Glutamatergic neuron (in vitro differentiated cells): ENCODE results near the gene AUTS2. TPM values are rescaled to one million over a fixed set of nuclear protein-coding genes. Genes with fewer than 3 reads are reported as not detected.

Experiments used
- DNase-seq: peaks from one replicate; pipeline ENCODE4 v3.0.0; 2022
- H3K27ac Mint-ChIP-seq: one replicate; pipeline ENCODE4 v1.8.0; 2020; ENCODE audit warnings: mild to moderate bottlenecking, mixed read lengths, inconsistent platforms; ENCODE audit not compliant: unreplicated experiment
- H3K27me3 Mint-ChIP-seq: one replicate; pipeline ENCODE4 v1.8.0; 2020; ENCODE audit warnings: mild to moderate bottlenecking, moderate library complexity, mixed read lengths, inconsistent platforms; ENCODE audit not compliant: unreplicated experiment
- H3K36me3 Mint-ChIP-seq: one replicate; pipeline ENCODE4 v1.8.0; 2020; ENCODE audit warnings: mild to moderate bottlenecking, mixed read lengths, inconsistent platforms; ENCODE audit not compliant: unreplicated experiment
- H3K4me1 Mint-ChIP-seq: one replicate; pipeline ENCODE4 v1.8.0; 2020; ENCODE audit warnings: mild to moderate bottlenecking, low read depth, mixed read lengths, inconsistent platforms; ENCODE audit not compliant: unreplicated experiment
- H3K4me3 Mint-ChIP-seq: one replicate; pipeline ENCODE4 v1.8.0; 2020; ENCODE audit warnings: mild to moderate bottlenecking, mixed read lengths, inconsistent platforms; ENCODE audit not compliant: unreplicated experiment
- H3K9me3 Mint-ChIP-seq: one replicate; pipeline ENCODE4 v1.8.0; 2020; ENCODE audit warnings: mild to moderate bottlenecking, moderate library complexity, mixed read lengths, inconsistent platforms; ENCODE audit not compliant: unreplicated experiment
- total RNA-seq: library from RNA; stranded (reverse); fragmentation: NEBNext Ultra II Directional; extraction: Animal tissue kit (Norgen Biotek cat#: 25700); gene quantifications from one replicate; pipeline ENCODE4 v1.2.1, GENCODE V29; 2021; ENCODE audit not compliant: unreplicated experiment
- TF ChIP-seq, protein P1 (sequence below): fragments of 200-600 bp; sonication (generic); IDR thresholded peaks from one replicate; pipeline ENCODE4 v1.5.0; 2021; ENCODE audit not compliant: partially characterized antibody, unreplicated experiment

Gene AUTS2
- total RNA-seq, 1 donor from 2014 or later, result 300 TPM

DNA sequence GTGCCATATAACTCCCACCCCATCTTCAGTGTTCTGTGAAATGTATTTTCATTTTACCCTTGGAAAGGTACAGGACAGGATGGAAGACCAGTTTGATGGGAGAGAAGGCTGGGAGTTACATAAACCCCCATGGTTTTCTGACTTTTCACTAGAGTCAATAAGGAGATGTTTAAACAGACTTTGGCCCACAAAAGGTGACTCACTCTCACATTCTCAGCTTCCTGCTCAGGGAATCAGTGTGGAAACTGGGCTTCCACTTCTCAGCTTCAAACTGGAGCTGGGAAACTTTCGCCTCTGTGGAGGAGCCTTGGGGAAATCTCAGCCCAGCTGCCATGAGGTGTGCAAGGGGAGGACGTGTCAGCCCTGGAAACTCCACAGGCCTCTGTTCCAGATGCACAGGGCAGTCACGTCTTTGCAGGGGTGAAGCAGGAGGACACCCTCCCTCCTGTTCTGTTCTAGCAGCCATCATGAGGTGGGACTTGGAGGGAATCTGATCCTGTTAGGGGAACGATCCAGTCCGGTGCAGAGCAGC, 973.2 kb downstream of the AUTS2 start:
- Mint-ChIP-seq H3K9me3 (peaks cover 14% of the 10 kb centered on the region), H3K4me1 (peaks cover 92% of the 10 kb centered on the region), H3K36me3 (no peaks in the 10 kb centered on the region), H3K27ac (peak overlapping the region; percentile 4), H3K27me3 (peaks cover 4% of the 10 kb centered on the region), H3K4me3 (peak overlapping the region; percentile 32)
- DNase-seq, result no peak
- TF ChIP-seq, protein P1, sequence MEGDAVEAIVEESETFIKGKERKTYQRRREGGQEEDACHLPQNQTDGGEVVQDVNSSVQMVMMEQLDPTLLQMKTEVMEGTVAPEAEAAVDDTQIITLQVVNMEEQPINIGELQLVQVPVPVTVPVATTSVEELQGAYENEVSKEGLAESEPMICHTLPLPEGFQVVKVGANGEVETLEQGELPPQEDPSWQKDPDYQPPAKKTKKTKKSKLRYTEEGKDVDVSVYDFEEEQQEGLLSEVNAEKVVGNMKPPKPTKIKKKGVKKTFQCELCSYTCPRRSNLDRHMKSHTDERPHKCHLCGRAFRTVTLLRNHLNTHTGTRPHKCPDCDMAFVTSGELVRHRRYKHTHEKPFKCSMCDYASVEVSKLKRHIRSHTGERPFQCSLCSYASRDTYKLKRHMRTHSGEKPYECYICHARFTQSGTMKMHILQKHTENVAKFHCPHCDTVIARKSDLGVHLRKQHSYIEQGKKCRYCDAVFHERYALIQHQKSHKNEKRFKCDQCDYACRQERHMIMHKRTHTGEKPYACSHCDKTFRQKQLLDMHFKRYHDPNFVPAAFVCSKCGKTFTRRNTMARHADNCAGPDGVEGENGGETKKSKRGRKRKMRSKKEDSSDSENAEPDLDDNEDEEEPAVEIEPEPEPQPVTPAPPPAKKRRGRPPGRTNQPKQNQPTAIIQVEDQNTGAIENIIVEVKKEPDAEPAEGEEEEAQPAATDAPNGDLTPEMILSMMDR, result no peak

DNA sequence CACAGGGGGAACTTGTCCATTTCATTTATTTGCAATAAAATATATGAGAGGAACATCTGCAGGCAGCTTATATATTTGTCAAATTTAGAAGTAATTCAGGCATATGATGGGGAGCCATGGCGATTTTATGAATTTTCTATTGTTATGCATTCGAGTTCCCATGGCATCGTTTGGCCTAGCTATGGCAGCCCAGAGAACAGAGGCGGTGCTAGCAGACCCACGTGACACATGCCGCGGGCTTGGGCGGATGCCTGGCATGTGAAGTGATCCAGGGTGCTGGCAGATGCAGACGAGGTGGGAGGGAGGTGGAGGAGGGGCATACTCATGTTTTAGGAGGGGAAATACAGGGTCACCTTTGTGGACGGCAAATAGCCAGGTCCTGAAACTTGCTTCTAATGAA, 973.7 kb downstream of the AUTS2 start:
- peak overlapping the region; percentile 4 for H3K27ac Mint-ChIP-seq
- TF ChIP-seq, protein P1, result no peak
- no peak for DNase-seq
- H3K36me3 Mint-ChIP-seq, result no peaks in the 10 kb centered on the region
- peaks cover 6% of the 10 kb centered on the region for H3K27me3 Mint-ChIP-seq
- H3K4me1 Mint-ChIP-seq, result peaks cover 93% of the 10 kb centered on the region
- peaks cover 16% of the 10 kb centered on the region for H3K9me3 Mint-ChIP-seq
- H3K4me3 Mint-ChIP-seq, result peak overlapping the region; percentile 32

DNA sequence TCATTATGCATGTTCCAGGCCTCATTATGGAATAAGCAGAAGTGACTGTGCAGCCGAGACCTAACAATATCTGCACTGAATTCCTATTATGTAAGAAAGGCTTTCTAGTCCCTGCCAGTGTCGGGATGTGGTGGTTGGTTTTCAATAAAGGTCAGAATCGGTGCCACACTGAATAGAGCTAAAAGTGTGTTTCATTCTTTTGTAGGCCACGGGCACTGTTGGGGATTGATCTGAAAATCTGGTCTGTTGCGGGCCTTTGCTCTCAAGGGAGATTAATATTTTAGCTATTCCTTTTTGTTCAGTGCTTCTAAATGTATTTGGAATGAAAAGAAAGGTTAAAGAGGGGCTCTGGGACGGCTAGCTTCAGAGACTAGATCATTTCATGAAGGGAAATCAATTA, 974.3 kb downstream of the AUTS2 start:
- no peak for DNase-seq
- no peaks in the 10 kb centered on the region for H3K36me3 Mint-ChIP-seq
- peaks cover 18% of the 10 kb centered on the region for H3K9me3 Mint-ChIP-seq
- H3K27ac Mint-ChIP-seq, result peak overlapping the region; percentile 90
- H3K4me1 Mint-ChIP-seq, result peaks cover 93% of the 10 kb centered on the region
- peaks cover 9% of the 10 kb centered on the region for H3K27me3 Mint-ChIP-seq
- H3K4me3 Mint-ChIP-seq, result peak overlapping the region; percentile 66
- TF ChIP-seq, protein P1, result no peak

DNA sequence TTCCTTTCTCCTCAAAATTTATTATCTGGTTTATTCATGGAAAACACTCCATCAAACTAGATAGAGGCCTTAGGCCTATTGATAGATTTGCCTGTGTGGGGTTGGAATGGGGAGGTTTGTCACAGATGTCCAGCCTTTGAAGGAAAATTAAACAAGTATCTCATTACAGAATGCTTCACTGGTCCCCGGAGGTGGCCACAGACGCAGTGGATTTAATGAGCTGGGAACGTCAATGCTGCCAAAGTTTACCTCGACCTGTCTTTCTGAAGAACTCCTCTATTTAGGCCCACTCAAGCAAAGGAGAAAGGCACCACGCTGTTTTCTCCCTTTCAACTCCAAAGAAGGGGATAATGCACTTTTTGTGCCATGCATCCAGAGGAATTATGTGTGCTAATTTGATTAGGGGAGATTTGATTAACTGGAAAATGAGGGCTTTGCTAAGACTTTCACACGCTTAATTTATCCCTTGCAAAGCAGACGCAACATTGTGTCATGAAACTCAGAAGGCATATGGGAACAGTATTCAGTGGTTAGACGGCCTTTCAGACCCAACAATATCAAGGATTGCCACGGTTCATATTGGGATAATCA, 974.9 kb downstream of the AUTS2 start:
- H3K27ac Mint-ChIP-seq, result peak overlapping the region; percentile 90
- no peaks in the 10 kb centered on the region for H3K36me3 Mint-ChIP-seq
- peaks cover 18% of the 10 kb centered on the region for H3K9me3 Mint-ChIP-seq
- TF ChIP-seq, protein P1, result no peak
- peak overlapping the region; percentile 27 for H3K4me3 Mint-ChIP-seq
- H3K27me3 Mint-ChIP-seq, result peaks cover 10% of the 10 kb centered on the region
- DNase-seq, result no peak
- H3K4me1 Mint-ChIP-seq, result peaks cover 89% of the 10 kb centered on the region

DNA sequence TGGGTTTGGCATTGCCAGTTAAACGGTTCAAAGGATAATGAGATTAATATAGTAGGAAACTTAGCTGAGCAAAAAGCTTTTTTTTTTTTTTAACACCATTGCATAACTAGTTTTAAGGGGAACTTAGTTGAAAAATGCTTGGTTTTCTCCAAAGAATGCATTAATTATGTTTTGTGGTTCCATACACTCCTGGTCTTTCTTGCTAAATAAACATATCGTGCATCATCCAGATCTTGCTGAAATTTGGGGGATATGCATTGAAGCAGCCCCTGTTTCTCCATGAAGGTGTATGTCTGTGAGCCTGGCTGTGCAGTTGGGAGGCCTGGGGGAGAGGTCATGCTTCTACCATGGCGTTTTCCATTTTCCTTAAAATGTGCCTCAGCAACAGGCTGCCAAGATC, 975.4 kb downstream of the AUTS2 start:
- Mint-ChIP-seq H3K27me3 (peaks cover 10% of the 10 kb centered on the region), H3K27ac (peak overlapping the region; percentile 90), H3K9me3 (peaks cover 18% of the 10 kb centered on the region), H3K36me3 (no peaks in the 10 kb centered on the region), H3K4me3 (peak overlapping the region; percentile 67), H3K4me1 (peaks cover 86% of the 10 kb centered on the region)
- TF ChIP-seq, protein P1, result no peak
- DNase-seq, result no peak
